DOHH2 (cell line): ENCODE data around the gene SRSF1.
"Not testable (repeated sequence)": the region's sequence is repeated elsewhere in the genome, so short reads cannot be mapped to it uniquely, and the experiment has no call there.

Source experiments
- H3F3A ChIP-seq: fragments of 200-600 bp; sonication (generic), shearing (Covaris generic); 2 replicates; pipeline ENCODE4 v1.6.0; 2016; ENCODE audit warnings: antibody characterized with exemption, mild to moderate bottlenecking; ENCODE audit not compliant: control insufficient read depth, insufficient read depth
- H3K27ac ChIP-seq: fragments of 200-600 bp; sonication (generic); 2 replicates; pipeline ENCODE4 v1.5.1; 2014; ENCODE audit warnings: low read depth, mild to moderate bottlenecking, low read length, moderate library complexity
- H3K27me3 ChIP-seq: fragments of 200-600 bp; sonication (generic); 2 replicates; pipeline ENCODE4 v1.6.1; 2014; ENCODE audit warnings: mild to moderate bottlenecking, low read length, mixed read lengths; ENCODE audit not compliant: control insufficient read depth
- H3K36me3 ChIP-seq: fragments of 200-600 bp; sonication (generic); 2 replicates; pipeline ENCODE4 v1.6.1; 2014; ENCODE audit warnings: mild to moderate bottlenecking, low read length, moderate library complexity, mixed read lengths; ENCODE audit not compliant: control insufficient read depth
- H3K4me1 ChIP-seq: fragments of 200-600 bp; sonication (generic); 2 replicates; pipeline ENCODE4 v1.6.1; 2014; ENCODE audit warnings: mild to moderate bottlenecking, low read length, mixed read lengths; ENCODE audit not compliant: control insufficient read depth
- H3K4me2 ChIP-seq: fragments of 200-600 bp; sonication (generic); 2 replicates; pipeline ENCODE4 v1.6.0; 2014; ENCODE audit warnings: mild to moderate bottlenecking, low read length, moderate library complexity
- H3K4me3 ChIP-seq: fragments of 200-600 bp; sonication (generic); 2 replicates; pipeline ENCODE4 v1.5.1; 2014; ENCODE audit warnings: mild to moderate bottlenecking, low read length, mixed read lengths
- H3K79me2 ChIP-seq: fragments of 200-600 bp; sonication (generic); 2 replicates; pipeline ENCODE4 v1.6.1; 2014; ENCODE audit warnings: mild to moderate bottlenecking, low read length, mixed read lengths; ENCODE audit not compliant: control insufficient read depth
- H3K9me2 ChIP-seq: fragments of 200-600 bp; sonication (generic); replicated peaks from 2 replicates; pipeline ENCODE4 v1.6.1; 2014; ENCODE audit warnings: mild to moderate bottlenecking, low read length, mixed read lengths; ENCODE audit not compliant: control insufficient read depth
- H3K9me3 ChIP-seq: fragments of 200-600 bp; sonication (generic); 2 replicates; pipeline ENCODE4 v1.6.1; 2014; ENCODE audit warnings: antibody characterized with exemption, low read length, mixed read lengths; ENCODE audit not compliant: control insufficient read depth, insufficient read depth
- H4K20me1 ChIP-seq: fragments of 200-600 bp; sonication (generic); 2 replicates; pipeline ENCODE4 v1.6.0; 2014; ENCODE audit warnings: low read depth, mild to moderate bottlenecking, antibody characterized with exemption, low read length, moderate library complexity; ENCODE audit not compliant: control insufficient read depth, insufficient read depth
- EZH2phosphoT487 ChIP-seq: fragments of 200-600 bp; sonication (generic); IDR thresholded peaks from 2 replicates; pipeline ENCODE4 v1.6.1; 2017; ENCODE audit warnings: borderline replicate concordance, mild to moderate bottlenecking, antibody characterized with exemption, low read length, moderate library complexity, mixed read lengths
- TF ChIP-seq, protein P1 (sequence below): fragments of 200-600 bp; sonication (generic); IDR thresholded peaks from one replicate; pipeline ENCODE4 v1.5.1; 2014; ENCODE audit warnings: antibody characterized with exemption, mild to moderate bottlenecking, low read depth, low read length; ENCODE audit not compliant: poor library complexity, severe bottlenecking

The SRSF1 gene

DNA sequence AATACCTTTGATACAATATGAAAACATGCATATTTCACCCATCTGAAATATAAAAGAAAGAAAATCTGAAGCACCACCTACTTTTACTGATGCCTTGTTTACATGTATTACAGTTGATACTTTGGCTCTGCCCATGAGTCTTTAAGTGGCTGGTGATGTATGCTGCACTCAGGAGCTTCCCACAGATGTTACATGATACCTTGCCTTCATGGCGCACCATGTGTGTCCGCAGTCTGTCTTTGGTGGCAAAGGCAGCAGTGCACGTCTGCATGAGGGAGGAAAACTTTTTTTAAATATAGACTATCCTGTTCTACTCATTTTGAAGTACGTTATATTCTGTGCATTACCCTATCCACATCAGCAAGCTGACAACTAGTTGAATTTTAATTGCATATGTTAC, 26.5 kb downstream of the SRSF1 start:
- no peaks in the 10 kb centered on the region for H3K27me3 ChIP-seq
- peaks cover 96% of the 10 kb centered on the region for H3K36me3 ChIP-seq
- H4K20me1 ChIP-seq = peaks cover 14% of the 10 kb centered on the region

DNA sequence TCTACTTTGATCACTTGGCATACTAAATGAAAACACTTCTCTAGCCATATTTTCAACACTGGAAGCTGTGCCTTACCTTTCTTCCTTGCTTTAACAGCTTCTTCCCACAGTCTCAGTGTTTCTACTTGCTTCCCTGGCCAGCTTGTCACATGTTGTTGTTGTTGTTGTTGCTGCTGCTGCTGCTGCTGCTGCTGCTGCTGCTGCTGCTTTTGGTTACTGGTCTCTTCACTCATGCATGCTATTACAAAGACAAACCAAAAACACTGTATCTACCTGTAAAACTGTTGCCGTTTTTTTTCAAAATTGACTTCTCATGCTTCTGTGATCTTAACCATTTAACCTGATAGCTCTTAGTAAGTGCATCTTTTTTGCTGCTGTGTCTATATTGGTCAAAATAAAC, 28.0 kb downstream of the SRSF1 start:
- no peaks in the 10 kb centered on the region for H3K9me3 ChIP-seq
- H3K4me1 ChIP-seq = no peaks in the 10 kb centered on the region
- H3K36me3 ChIP-seq = peaks cover 95% of the 10 kb centered on the region
- H3K79me2 ChIP-seq = peaks cover 28% of the 10 kb centered on the region
- no peaks in the 10 kb centered on the region for H3F3A ChIP-seq
- H3K9me2 ChIP-seq = no peaks in the 10 kb centered on the region
- 0 out of 2 replicates have a peak, but pooled peaks cover 9% of the 10 kb centered on the region for H4K20me1 ChIP-seq
- H3K27me3 ChIP-seq = no peaks in the 10 kb centered on the region
- no peak overlapping the region for H3K4me2 ChIP-seq
- TF ChIP-seq, protein P1, sequence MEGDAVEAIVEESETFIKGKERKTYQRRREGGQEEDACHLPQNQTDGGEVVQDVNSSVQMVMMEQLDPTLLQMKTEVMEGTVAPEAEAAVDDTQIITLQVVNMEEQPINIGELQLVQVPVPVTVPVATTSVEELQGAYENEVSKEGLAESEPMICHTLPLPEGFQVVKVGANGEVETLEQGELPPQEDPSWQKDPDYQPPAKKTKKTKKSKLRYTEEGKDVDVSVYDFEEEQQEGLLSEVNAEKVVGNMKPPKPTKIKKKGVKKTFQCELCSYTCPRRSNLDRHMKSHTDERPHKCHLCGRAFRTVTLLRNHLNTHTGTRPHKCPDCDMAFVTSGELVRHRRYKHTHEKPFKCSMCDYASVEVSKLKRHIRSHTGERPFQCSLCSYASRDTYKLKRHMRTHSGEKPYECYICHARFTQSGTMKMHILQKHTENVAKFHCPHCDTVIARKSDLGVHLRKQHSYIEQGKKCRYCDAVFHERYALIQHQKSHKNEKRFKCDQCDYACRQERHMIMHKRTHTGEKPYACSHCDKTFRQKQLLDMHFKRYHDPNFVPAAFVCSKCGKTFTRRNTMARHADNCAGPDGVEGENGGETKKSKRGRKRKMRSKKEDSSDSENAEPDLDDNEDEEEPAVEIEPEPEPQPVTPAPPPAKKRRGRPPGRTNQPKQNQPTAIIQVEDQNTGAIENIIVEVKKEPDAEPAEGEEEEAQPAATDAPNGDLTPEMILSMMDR = no peak
- TF ChIP-seq EZH2phosphoT487 = no peak
- no peak overlapping the region for H3K4me3 ChIP-seq
- no peak overlapping the region for H3K27ac ChIP-seq

More for the DNA sequence above, 26.5 kb downstream of the SRSF1 start:
- TF ChIP-seq EZH2phosphoT487 = no peak
- TF ChIP-seq, protein P1 = no peak
- H3K9me2 ChIP-seq = no peaks in the 10 kb centered on the region
- H3K4me3 ChIP-seq = no peak overlapping the region
- peaks cover 42% of the 10 kb centered on the region for H3K79me2 ChIP-seq
- peaks cover 9% of the 10 kb centered on the region for H3K4me1 ChIP-seq
- no peaks in the 10 kb centered on the region for H3F3A ChIP-seq
- no peak overlapping the region for H3K4me2 ChIP-seq
- no peak overlapping the region for H3K27ac ChIP-seq
- no peaks in the 10 kb centered on the region for H3K9me3 ChIP-seq

DNA sequence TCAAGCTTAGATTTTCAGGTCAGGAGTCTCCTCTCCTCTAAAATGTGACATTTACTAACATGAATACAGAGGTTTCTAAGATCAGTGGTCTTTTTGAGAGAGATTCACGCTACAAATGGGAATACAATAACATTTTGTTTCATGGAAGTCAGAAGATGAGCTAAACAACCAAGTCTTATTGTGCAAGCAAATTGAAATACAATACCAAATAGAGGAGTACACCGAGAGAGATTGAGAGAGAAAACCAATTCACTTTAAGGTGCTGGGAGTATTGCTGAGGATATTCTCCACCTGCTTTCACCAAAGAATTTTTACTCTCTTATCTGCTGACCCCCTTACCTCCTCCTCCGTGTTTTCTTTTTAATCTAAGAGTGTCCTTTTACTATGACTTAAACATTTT, 30.5 kb downstream of the SRSF1 start:
- Histone ChIP-seq H4K20me1 (no peaks in the 10 kb centered on the region), H3F3A (no peaks in the 10 kb centered on the region), H3K4me1 (no peaks in the 10 kb centered on the region), H3K36me3 (peaks cover 81% of the 10 kb centered on the region), H3K4me3 (no peak overlapping the region), H3K9me3 (no peaks in the 10 kb centered on the region), H3K27me3 (no peaks in the 10 kb centered on the region), H3K4me2 (no peak overlapping the region), H3K27ac (no peak overlapping the region), H3K9me2 (no peaks in the 10 kb centered on the region), H3K79me2 (peaks cover 3% of the 10 kb centered on the region)
- TF ChIP-seq, protein P1 = no peak
- TF ChIP-seq EZH2phosphoT487 = no peak

- H3K36me3 ChIP-seq = peaks cover 66% of the 10 kb centered on the region
- H3K9me2 ChIP-seq = no peaks in the 10 kb centered on the region
- no peaks in the 10 kb centered on the region for H3K27me3 ChIP-seq
- H3K79me2 ChIP-seq = no peaks in the 10 kb centered on the region
- H3K4me2 ChIP-seq = no peak overlapping the region
- no peak overlapping the region for H3K4me3 ChIP-seq
- no peaks in the 10 kb centered on the region for H3K9me3 ChIP-seq
- no peaks in the 10 kb centered on the region for H3K4me1 ChIP-seq
- H4K20me1 ChIP-seq = no peaks in the 10 kb centered on the region
- no peak overlapping the region for H3K27ac ChIP-seq
- no peak for TF ChIP-seq EZH2phosphoT487
- TF ChIP-seq, protein P1 = no peak
- no peaks in the 10 kb centered on the region for H3F3A ChIP-seq
These were observed 32.0 kb downstream of the SRSF1 start for GRCh38 chr17:57975044-57975443.

GRCh38 chr17:57974053-57974824, 32.8 kb downstream of the SRSF1 start:
- H3K36me3 ChIP-seq = peaks cover 58% of the 10 kb centered on the region
- not testable (repeated sequence) for H3K4me3 ChIP-seq, H3K4me1 ChIP-seq, H3K9me3 ChIP-seq, H3K79me2 ChIP-seq, H3K27me3 ChIP-seq, H3K9me2 ChIP-seq, H3K27ac ChIP-seq, H3K4me2 ChIP-seq, H4K20me1 ChIP-seq, H3F3A ChIP-seq
